BLaER1 (cell line): ENCODE data around the gene LRP1.

Source experiments
- H3K27ac ChIP-seq: shearing (Covaris generic); formaldehyde crosslinking; 2 replicates; pipeline ENCODE4 v1.8.1; 2022
- H3K27me3 ChIP-seq: shearing (Covaris generic); formaldehyde crosslinking; 2 replicates; pipeline ENCODE4 v1.8.1; 2022
- H3K36me3 ChIP-seq: shearing (Covaris generic); formaldehyde crosslinking; 2 replicates; pipeline ENCODE4 v1.8.1; 2022
- H3K4me1 ChIP-seq: shearing (Covaris generic); formaldehyde crosslinking; 2 replicates; pipeline ENCODE4 v1.8.1; 2022
- H3K4me2 ChIP-seq: shearing (Covaris generic); formaldehyde crosslinking; 2 replicates; pipeline ENCODE4 v1.8.1; 2022
- H3K4me3 ChIP-seq: shearing (Covaris generic); formaldehyde crosslinking; 2 replicates; pipeline ENCODE4 v1.8.1; 2022
- H3K9ac ChIP-seq: shearing (Covaris generic); formaldehyde crosslinking; 2 replicates; pipeline ENCODE4 v1.8.1; 2022
- H3K9me3 ChIP-seq: shearing (Covaris generic); formaldehyde crosslinking; 2 replicates; pipeline ENCODE4 v1.8.1; 2022
- H4K20me1 ChIP-seq: shearing (Covaris generic); formaldehyde crosslinking; 2 replicates; pipeline ENCODE4 v1.8.1; 2022
- Cebpa-rat ChIP-seq: shearing (Covaris generic); IDR thresholded peaks from 2 replicates; pipeline ENCODE4 v1.8.1; 2022

LRP1 gene

DNA sequence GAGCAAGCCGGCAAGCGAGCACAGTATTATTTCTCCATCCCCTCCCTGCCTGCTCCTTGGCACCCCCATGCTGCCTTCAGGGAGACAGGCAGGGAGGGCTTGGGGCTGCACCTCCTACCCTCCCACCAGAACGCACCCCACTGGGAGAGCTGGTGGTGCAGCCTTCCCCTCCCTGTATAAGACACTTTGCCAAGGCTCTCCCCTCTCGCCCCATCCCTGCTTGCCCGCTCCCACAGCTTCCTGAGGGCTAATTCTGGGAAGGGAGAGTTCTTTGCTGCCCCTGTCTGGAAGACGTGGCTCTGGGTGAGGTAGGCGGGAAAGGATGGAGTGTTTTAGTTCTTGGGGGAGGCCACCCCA, 84.4 kb downstream of the LRP1 start:
- TF ChIP-seq Cebpa-rat: no peak
- H3K27me3 ChIP-seq: peaks cover 43% of the 10 kb centered on the region

DNA sequence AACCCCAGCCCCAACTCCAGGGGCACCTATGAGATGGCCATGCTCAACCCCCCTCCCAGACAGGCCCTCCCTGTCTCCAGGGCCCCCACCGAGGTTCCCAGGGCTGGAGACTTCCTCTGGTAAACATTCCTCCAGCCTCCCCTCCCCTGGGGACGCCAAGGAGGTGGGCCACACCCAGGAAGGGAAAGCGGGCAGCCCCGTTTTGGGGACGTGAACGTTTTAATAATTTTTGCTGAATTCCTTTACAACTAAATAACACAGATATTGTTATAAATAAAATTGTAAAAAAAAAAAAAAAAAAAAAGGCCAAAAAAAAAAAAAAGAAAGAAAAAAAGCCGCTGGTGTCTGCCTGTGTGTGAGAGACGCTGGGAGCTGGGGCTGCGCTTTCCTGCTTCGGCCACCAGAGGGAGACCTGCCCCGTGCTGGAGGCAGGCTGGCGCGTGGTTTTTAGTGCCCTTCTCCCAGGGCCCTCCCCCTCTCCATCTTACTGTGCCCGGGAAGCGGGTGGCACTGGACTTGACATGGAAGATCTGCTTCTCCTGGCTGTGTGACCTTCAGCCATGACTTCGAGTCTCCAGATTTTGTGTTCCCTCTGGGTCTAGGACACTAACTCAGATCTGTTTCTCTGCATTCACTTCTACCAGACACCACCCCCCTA, 84.9 kb downstream of the LRP1 start:
- Histone ChIP-seq H3K27ac (no peak overlapping the region), H3K36me3 (no peaks in the 10 kb centered on the region), H3K27me3 (peaks cover 48% of the 10 kb centered on the region), H3K9me3 (no peaks in the 10 kb centered on the region), H3K4me1 (peaks cover 94% of the 10 kb centered on the region), H3K4me2 (peak overlapping the region; percentile 70), H4K20me1 (peaks cover 56% of the 10 kb centered on the region), H3K9ac (no peak overlapping the region), H3K4me3 (no peak overlapping the region)
- no peak for TF ChIP-seq Cebpa-rat

More for the DNA sequence above, 84.4 kb downstream of the LRP1 start:
- Histone ChIP-seq H4K20me1 (peaks cover 51% of the 10 kb centered on the region), H3K9me3 (no peaks in the 10 kb centered on the region), H3K27ac (no peak overlapping the region), H3K4me2 (peak overlapping the region; percentile 70), H3K4me1 (peaks cover 97% of the 10 kb centered on the region), H3K4me3 (no peak overlapping the region), H3K9ac (no peak overlapping the region), H3K36me3 (no peaks in the 10 kb centered on the region)

DNA sequence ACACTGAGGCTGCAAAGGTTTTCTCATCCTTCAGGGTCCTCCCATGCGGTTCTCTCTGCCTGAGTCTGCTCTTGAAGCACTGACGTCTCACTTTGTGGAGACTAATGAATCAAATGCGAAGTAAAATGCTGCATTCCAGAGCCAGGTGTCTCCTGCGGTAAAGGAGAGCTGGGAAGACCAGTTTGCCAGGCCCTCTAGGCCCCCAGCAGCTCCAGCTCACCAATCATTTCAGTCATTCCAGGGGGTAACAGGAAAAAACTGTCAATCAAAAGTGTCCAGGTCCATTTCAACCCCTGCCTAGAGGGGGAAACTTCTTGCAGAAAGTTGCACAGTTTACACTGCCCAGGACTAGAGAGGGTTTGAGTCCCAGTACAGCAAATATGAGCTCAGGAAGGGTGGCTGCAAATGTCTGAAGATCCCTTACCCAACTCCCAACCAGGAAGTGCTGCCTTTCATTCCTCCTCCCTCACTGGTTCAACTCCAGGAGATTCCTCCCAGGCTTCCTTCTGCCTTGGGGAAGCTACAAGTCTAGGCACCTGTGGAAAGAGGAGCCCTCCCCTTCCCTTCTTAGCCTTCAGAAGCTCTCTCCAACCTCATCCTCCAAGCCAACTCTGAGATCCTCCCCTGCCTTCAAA, 85.6 kb downstream of the LRP1 start:
- H3K27ac ChIP-seq: no peak overlapping the region
- no peak for TF ChIP-seq Cebpa-rat
- H3K9me3 ChIP-seq: no peaks in the 10 kb centered on the region
- peak overlapping the region; percentile 70 for H3K4me2 ChIP-seq
- H3K27me3 ChIP-seq: peaks cover 55% of the 10 kb centered on the region
- H4K20me1 ChIP-seq: peaks cover 63% of the 10 kb centered on the region
- H3K36me3 ChIP-seq: no peaks in the 10 kb centered on the region
- peaks cover 87% of the 10 kb centered on the region for H3K4me1 ChIP-seq
- H3K9ac ChIP-seq: no peak overlapping the region
- H3K4me3 ChIP-seq: no peak overlapping the region

DNA sequence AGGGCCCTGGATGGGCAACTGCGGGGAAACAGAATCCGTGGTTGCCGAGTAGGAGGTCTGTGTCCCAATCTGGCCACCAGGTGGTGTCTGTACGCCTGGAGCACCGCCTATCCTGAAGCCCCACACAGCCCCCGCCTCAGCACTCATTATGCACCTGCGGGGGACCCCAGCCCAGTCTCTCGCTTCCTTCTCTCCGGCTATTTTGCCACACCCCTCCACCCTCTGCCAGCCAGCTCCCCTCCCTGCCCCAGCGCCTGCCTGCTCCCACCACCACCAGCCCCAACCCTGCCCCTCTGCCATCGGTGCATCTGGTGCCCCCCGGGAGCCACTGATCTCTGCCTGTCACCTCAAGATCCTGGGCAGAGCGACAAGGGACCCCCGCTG, 86.1 kb downstream of the LRP1 start:
- Histone ChIP-seq H3K27ac (no peak overlapping the region), H4K20me1 (peaks cover 68% of the 10 kb centered on the region), H3K4me2 (peak overlapping the region; percentile 70), H3K9ac (no peak overlapping the region), H3K4me3 (no peak overlapping the region), H3K4me1 (peaks cover 83% of the 10 kb centered on the region), H3K9me3 (no peaks in the 10 kb centered on the region), H3K27me3 (peaks cover 60% of the 10 kb centered on the region), H3K36me3 (no peaks in the 10 kb centered on the region)
- no peak for TF ChIP-seq Cebpa-rat

DNA sequence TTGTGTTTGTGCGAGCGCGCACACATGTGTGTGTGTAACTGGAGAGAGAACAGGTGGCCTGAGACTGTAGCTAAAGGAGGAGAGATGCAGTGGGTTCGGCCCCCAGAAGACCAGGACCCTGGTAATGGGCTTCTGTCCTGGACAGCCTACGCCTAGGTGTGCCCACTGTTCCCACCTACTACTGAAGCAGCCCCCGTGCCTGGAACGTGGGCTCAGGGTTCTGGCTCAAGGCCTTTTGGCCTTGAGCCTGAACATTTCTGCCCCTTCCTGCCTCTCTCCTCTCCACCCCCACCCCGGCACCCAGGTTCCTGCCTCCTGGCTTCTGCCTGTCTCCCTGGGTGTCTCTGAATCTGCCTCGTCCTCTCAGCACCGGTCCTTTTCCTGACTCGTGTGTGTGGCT, 86.8 kb downstream of the LRP1 start:
- Histone ChIP-seq H3K4me2 (peak overlapping the region; percentile 99), H3K36me3 (no peaks in the 10 kb centered on the region), H3K27ac (no peak overlapping the region), H3K4me3 (0 out of 2 replicates have a peak overlapping the region, but pooled peaks have one; percentile 66), H3K4me1 (peaks cover 76% of the 10 kb centered on the region), H3K9ac (no peak overlapping the region), H3K27me3 (peaks cover 67% of the 10 kb centered on the region), H3K9me3 (no peaks in the 10 kb centered on the region), H4K20me1 (peaks cover 74% of the 10 kb centered on the region)
- no peak for TF ChIP-seq Cebpa-rat

DNA sequence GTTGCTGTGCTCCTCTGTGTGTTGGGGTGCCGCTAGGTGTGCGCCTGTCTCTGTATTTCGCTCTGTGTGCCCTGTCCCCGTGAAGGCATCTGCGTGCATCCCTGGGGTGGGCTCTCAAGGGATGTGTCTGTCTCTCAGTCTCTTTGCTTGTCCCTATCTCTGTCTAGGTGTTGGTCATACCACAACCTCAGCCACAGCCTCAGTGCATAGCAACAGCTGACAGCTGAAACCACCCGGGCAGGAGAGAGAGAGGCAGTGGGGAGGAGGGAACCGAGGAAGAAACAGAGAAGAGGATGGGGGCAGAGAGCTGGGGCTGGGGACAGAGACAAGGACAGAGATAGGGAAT, 87.4 kb downstream of the LRP1 start:
- Histone ChIP-seq H3K9me3 (no peaks in the 10 kb centered on the region), H4K20me1 (peaks cover 76% of the 10 kb centered on the region), H3K9ac (no peak overlapping the region), H3K36me3 (no peaks in the 10 kb centered on the region), H3K27ac (no peak overlapping the region), H3K27me3 (peaks cover 73% of the 10 kb centered on the region), H3K4me2 (peak overlapping the region; percentile 99), H3K4me1 (peaks cover 70% of the 10 kb centered on the region), H3K4me3 (peak overlapping the region; percentile 66; the same call in 1 of the 2 replicates)
- TF ChIP-seq Cebpa-rat: no peak

DNA sequence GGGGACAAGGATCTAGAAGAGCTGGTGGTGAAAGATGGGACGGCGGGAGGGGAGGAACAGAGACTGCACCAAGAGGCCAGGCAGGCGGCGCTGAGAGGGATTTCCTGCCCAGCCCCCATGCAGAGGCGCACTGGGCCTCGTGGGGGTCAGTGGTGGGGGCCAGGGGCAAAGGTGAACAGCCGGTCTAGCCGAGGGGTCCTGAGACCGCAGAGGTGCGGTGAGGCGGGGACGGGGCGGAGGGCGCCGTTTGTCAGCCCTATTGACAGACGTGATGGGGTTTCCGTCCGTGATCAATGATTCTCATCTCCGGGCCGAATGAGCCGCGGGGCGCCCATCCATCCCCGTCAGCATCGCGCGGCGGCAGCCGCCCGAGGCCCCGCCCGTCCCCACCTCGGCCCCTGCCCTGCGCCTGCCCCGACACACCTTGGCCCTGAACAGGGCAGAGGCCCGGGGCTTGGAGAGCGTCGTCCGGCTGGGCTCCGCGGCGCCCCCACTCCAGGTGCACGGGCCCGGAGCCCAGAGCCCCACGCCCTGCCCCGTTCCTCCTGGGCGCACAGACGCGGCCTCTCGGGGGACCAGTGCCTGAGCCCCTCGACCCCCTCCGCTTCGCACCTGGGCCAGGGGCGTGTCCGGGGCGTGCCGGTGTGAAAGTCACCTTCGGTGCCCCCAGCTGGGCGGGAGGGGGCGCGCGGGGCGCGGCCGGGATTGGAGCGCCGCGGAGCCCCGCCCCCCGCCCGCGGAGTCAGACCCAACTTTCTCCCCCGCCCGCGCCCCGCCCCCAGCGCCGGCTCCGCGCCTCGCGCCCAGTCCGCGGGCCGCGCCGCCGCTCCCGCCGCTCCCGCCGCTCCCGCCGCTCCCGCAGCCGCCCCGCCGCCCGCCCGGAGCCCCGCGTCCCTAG, 88.0 kb downstream of the LRP1 start, which contains the start of gene NXPH4:
NXPH4 (plus strand) TSS at position 781 of the 898 bp plus-strand sequence. CDS start 176 bp downstream, outside the sequence.
- H3K9ac ChIP-seq: peak within 1 kb of the TSS; percentile 45; the same call in 1 of the 2 replicates
- H3K27ac ChIP-seq: no peak within 1 kb of the TSS
- H3K9me3 ChIP-seq: no peaks in the 10 kb centered on the region
- peak within 1 kb of the TSS; percentile 99 for H3K4me2 ChIP-seq
- peak within 1 kb of the TSS; percentile 66 for H3K4me3 ChIP-seq
- H3K36me3 ChIP-seq: no peaks in the 10 kb centered on the region
- peaks cover 64% of the 10 kb centered on the region for H3K4me1 ChIP-seq
- no peak for TF ChIP-seq Cebpa-rat
- peaks cover 79% of the 10 kb centered on the region for H3K27me3 ChIP-seq
- H4K20me1 ChIP-seq: peaks cover 76% of the 10 kb centered on the region

DNA sequence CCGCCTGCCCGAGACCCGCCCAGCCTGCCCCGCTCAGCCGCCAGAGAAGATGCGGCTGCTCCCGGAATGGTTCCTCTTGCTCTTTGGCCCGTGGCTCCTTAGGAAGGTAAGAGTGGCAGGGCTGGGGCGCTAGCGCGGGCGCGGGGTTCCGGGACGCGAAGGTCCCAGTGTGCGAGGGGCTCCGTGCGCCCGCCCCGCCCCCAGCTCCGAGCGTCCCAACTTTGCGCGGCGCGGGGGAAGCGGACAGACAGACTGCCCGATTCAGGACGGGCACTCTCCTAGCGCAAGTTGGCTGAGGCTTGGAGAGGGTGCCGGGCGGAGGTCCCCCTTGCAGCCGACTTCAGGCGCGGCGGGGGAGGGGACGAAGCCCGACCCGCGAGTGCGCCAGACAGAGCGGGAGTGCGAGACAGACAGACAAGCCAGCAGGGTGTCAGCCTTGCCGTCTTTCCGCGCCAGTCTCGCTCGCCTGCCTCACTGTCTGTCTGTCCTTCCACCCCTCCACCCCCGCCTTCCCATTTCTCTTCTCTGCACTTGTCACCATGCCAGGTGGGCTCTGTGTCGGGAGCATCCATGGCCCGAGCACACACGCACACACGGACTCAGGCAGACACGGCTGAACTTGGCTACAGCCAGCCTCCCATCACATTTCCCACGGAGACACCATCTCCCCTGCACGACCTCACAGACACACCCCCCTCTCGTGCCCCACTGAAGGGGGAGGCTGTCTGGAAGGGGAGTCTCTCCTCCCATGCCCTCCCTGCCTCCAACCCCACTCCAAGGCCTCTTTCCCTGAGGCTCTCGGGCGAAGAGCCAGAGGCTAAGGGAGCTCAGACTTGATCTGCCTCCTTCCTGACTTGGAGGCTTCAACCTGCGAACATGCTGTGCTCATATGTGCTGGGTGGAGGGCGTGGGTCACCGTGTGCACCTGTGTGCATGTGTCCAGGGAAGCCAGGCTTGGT, 88.9 kb downstream of the LRP1 start:
- no peaks in the 10 kb centered on the region for H3K36me3 ChIP-seq
- peaks cover 81% of the 10 kb centered on the region for H4K20me1 ChIP-seq
- H3K9me3 ChIP-seq: no peaks in the 10 kb centered on the region
- TF ChIP-seq Cebpa-rat: no peak
- H3K4me3 ChIP-seq: peak overlapping the region; percentile 66
- no peak overlapping the region for H3K27ac ChIP-seq
- peaks cover 88% of the 10 kb centered on the region for H3K27me3 ChIP-seq
- peaks cover 55% of the 10 kb centered on the region for H3K4me1 ChIP-seq
- H3K9ac ChIP-seq: peak overlapping the region; percentile 45; the same call in 1 of the 2 replicates
- peak overlapping the region; percentile 99 for H3K4me2 ChIP-seq
